Stomach (tissue), 9 donors: ENCODE data around the gene UBE2D1. TPM values are rescaled to one million over a fixed set of nuclear protein-coding genes. Genes with fewer than 3 reads are reported as not detected.

Experiments
- DNase-seq, 2 donors: peaks; one replicate each; pipeline versions ENCODE4 v3.0.0 to v3.0.0-alpha.2; 2013 to 2019
- H3K27ac ChIP-seq, 5 donors: fragments of 200-600 bp in 4 of 5; sonication (generic) in 4 of 5; one replicate each; pipeline ENCODE4 v1.5.1; 2013 to 2019; ENCODE audit warnings: mild to moderate bottlenecking in 1 of 5, moderate library complexity in 1 of 5
- H3K27me3 ChIP-seq, 3 donors: fragments of 200-600 bp; sonication (generic); one replicate each; pipeline ENCODE4 v1.5.1; 2017 to 2019; ENCODE audit warnings: mixed run types in 1 of 3
- H3K36me3 ChIP-seq, 4 donors: fragments of 200-600 bp; sonication (generic); 1 replicate in 3 of 4; 2 replicates in 1 of 4; pipeline ENCODE4 v1.5.1; 2016 to 2019
- H3K4me1 ChIP-seq, 4 donors: fragments of 200-600 bp; sonication (generic); one replicate each; pipeline ENCODE4 v1.5.1; 2016 to 2019
- H3K4me3 ChIP-seq, 4 donors: fragments of 200-600 bp; sonication (generic) in 3 of 4; one replicate each; pipeline ENCODE4 v1.5.1; 2016 to 2019; ENCODE audit warnings: mild to moderate bottlenecking in 1 of 4
- H3K9me3 ChIP-seq, 4 donors: fragments of 200-600 bp; sonication (generic); one replicate each; pipeline ENCODE4 v1.5.1; 2016 to 2019
- EP300 ChIP-seq: sonication (generic); formaldehyde crosslinking; IDR thresholded peaks from one replicate; pipeline ENCODE4 v1.6.1; 2017; ENCODE audit warnings: antibody characterized with exemption
- POLR2A ChIP-seq, 4 donors: fragments of 450-650 bp; IDR thresholded peaks; one replicate each; pipeline ENCODE4 v1.6.1; 2016; ENCODE audit warnings: antibody characterized with exemption in 4 of 4, control low read depth in 2 of 4, mild to moderate bottlenecking in 1 of 4, moderate library complexity in 1 of 4
- POLR2AphosphoS5 ChIP-seq, 3 donors: sonication (generic); formaldehyde crosslinking; IDR thresholded peaks; one replicate each; pipeline ENCODE4 v1.6.1; 2016; ENCODE audit warnings: antibody characterized with exemption in 3 of 3
- WGBS, 5 donors: extraction: QIAGEN DNeasy Blood & Tissue Kit in 3 of 5; methylation state at CpG; one replicate each; pipeline versions ENCODE4 v1.1.5 to v1.1.7; 2013 to 2018; 5-methylcytosine and 5-hydroxymethylcytosine counted together
- intact Hi-C: fragments of 100-400 bp; cut with DNase I; formaldehyde crosslinking; loops from one replicate; pipeline ENCODE4 v1.15.1; 2023; ENCODE audit warnings: low total_unique reads
- polyA plus RNA-seq, 3 donors: library from polyadenylated mRNA; stranded (reverse); fragments of 200-250 nt; gene quantifications; one replicate each; pipeline ENCODE4 v1.2.3, GENCODE V29; 2013
- total RNA-seq, 5 donors: library from RNA; depleted of rRNA; stranded (reverse); fragments of >200 nt; gene quantifications; one replicate each; pipeline versions ENCODE4 v1.1.0 to v1.2.3, GENCODE V29; 2014 to 2016
- TF ChIP-seq, protein P1 (sequence below), 7 experiments: fragments of 450-650 bp in 4 of 7; fragments of 200-600 bp in 3 of 7; sonication (generic) in 3 of 7; IDR thresholded peaks; one replicate each; pipeline ENCODE4 v1.5.1; 2016 to 2019; ENCODE audit warnings: antibody characterized with exemption in 7 of 7, control low read depth in 2 of 7, mild to moderate bottlenecking in 1 of 7
- donor health status: healthy with polysubstance abuse.
- donor health status: Bipolar disorder and iron deficiency.
- donor health status: healthy.

UBE2D1 gene
- total and polyA plus RNA-seq, 8 donors: 6.9 to 16.5 (median 8.4) TPM

DNA sequence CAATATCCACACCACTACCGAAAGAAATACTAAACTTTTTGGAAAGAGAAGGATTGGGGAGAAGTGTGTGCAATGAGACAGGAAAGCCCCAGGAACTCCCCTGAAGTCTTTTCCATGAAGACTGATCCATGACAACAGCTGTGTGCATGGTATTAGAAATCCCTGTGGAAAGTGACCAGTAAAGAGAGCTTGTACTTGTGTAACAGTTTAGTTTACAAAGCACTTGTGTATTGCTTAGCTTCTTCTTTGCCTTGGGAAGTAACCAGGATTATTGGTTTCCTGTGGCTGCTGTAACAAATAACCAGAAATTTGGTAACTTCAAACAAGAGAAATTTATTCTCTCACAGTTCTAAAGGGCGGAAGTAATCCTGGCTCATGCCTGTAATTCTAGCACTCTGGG, 69.2 kb downstream of the UBE2D1 start:
- Histone ChIP-seq H3K9me3 (no peaks in the 10 kb centered on the region), H3K27ac (no peak overlapping the region), H3K36me3 (no peaks in the 10 kb centered on the region), H3K27me3 (no peaks in the 10 kb centered on the region), H3K4me1 (no peaks in the 10 kb centered on the region), H3K4me3 (no peak overlapping the region)
- TF ChIP-seq POLR2A (IDR thresholded peaks at IDR 0.05) (no peak), EP300 (no peak), POLR2AphosphoS5 (IDR thresholded peaks at IDR 0.05) (no peak)
- TF ChIP-seq, protein P1, sequence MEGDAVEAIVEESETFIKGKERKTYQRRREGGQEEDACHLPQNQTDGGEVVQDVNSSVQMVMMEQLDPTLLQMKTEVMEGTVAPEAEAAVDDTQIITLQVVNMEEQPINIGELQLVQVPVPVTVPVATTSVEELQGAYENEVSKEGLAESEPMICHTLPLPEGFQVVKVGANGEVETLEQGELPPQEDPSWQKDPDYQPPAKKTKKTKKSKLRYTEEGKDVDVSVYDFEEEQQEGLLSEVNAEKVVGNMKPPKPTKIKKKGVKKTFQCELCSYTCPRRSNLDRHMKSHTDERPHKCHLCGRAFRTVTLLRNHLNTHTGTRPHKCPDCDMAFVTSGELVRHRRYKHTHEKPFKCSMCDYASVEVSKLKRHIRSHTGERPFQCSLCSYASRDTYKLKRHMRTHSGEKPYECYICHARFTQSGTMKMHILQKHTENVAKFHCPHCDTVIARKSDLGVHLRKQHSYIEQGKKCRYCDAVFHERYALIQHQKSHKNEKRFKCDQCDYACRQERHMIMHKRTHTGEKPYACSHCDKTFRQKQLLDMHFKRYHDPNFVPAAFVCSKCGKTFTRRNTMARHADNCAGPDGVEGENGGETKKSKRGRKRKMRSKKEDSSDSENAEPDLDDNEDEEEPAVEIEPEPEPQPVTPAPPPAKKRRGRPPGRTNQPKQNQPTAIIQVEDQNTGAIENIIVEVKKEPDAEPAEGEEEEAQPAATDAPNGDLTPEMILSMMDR (IDR thresholded peaks at IDR 0.05): no peak
- intact Hi-C loops: no loop called here
- WGBS, 5 donors: 61 to 100% (median 90%) methylated on average over 2 of the region's 2 CpGs
- no peak for DNase-seq

DNA sequence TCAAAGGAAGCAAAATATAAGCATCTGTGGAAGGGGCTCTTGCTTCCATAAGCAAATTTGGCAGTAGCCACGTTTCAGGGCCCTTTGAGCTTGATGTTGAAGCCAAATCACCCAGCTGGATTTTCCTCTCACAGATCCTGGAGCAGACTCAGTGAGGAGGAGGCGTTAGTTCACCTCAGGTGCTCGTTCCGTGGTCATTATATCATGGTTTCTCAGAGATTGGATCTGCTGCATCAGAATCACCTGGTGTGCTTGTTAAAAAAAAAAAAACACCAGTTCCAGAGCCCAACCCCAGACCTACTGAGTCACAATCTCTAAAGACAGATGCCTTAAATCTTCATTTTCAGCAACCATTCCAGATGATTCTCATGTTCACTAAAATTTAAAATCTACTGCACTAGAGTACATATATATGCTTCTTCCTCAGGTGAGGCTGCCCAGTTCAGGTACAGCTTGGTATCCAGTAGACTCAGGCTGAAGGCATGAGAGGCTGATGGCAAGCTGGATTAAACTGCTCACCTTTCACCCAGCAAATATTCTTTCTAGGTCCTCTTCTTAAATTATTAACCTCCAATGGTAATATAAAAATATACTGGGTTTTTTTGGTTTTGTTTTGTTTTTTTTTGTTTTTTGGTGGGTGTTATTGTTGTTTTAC, 75.3 kb downstream of the UBE2D1 start:
- 47 to 75% (median 66%) methylated on average over 4 of the region's 4 CpGs for WGBS, 5 donors
- Histone ChIP-seq H3K36me3 (no peaks in the 10 kb centered on the region), H3K4me3 (no peak overlapping the region), H3K27ac (no peak overlapping the region), H3K4me1 (peaks cover 0 to 3% (median 0%) of the 10 kb centered on the region in 4 donors), H3K9me3 (no peaks in the 10 kb centered on the region), H3K27me3 (no peaks in the 10 kb centered on the region)
- TF ChIP-seq POLR2AphosphoS5 (IDR thresholded peaks at IDR 0.05) (no peak), EP300 (no peak), POLR2A (IDR thresholded peaks at IDR 0.05) (no peak)
- intact Hi-C loops: no loop called here
- no peak for DNase-seq

DNA sequence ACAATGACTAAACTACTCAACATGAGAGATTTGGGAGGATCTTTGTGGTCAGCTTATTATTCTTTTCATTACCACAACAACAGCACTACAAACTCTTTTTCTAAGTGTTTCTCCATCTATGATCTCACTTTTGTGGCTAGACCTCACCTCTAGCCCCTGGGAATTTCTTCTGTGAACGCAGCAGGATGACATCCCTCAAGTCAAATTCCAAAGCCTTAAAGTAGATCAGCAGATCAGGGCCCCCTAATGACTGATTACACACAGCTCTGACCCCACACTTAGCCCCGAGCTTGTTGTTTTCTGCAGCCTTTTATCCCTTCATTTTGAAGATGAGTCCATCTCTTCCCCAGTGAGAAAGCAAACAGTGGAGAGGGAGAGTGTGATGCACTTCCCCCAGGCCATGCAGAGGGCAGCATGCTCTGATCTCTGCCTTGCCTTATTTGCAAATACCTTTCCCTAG, 77.7 kb downstream of the UBE2D1 start:
- H3K36me3 ChIP-seq: no peaks in the 10 kb centered on the region
- no peaks in the 10 kb centered on the region for H3K27me3 ChIP-seq
- peaks cover 0 to 3% (median 0%) of the 10 kb centered on the region in 4 donors for H3K4me1 ChIP-seq
- DNase-seq: no peak
- intact Hi-C loops: no loop called here
- H3K4me3 ChIP-seq: no peak overlapping the region
- no peaks in the 10 kb centered on the region for H3K9me3 ChIP-seq
- TF ChIP-seq, protein P1 (IDR thresholded peaks at IDR 0.05): no peak
- TF ChIP-seq POLR2AphosphoS5 (IDR thresholded peaks at IDR 0.05) (no peak), EP300 (no peak)
- no peak overlapping the region for H3K27ac ChIP-seq
- WGBS, 5 donors: 22 to 52% (median 42%) methylated on average over 2 of the region's 2 CpGs

DNA sequence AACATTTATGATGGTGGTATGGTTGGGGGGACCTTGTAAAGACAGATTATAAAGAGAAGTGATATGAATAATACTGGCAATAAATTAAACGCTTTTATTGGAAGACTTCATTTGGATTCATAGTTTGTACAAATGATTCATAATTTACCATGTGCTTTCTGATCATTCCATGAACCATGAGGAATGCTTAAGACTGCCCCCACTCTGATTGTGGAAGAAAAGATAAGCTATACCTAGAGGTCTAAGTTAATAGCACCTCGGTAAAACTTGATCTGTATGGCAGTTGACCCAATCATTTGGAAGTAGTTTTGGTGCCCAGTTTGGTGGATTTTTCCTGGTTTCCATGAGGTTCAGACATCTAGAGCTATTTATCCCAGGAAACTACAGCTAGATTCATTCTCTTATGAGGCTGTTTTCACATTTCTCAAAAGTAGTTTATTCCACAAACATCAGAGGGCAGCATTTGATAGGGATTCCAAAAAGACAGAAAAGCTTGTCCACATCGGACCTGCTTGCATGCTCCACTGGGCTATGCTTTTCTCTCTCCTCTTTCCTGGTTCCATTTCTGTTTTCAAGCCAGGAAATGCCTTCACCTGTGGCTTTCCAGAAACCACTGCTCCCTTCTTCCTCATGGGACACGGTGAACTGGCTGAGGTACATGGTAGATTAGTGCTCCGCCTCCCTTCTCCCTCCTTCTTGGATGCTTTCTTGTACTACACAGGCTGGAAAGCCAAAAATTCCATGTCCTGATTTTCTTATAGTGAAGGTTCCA, 79.7 kb downstream of the UBE2D1 start:
- no peaks in the 10 kb centered on the region for H3K36me3 ChIP-seq
- intact Hi-C loops: no loop called here
- H3K4me3 ChIP-seq: no peak overlapping the region
- H3K9me3 ChIP-seq: peaks cover 0 to 14% (median 0%) of the 10 kb centered on the region in 4 donors
- H3K27ac ChIP-seq: no peak overlapping the region
- no peaks in the 10 kb centered on the region for H3K27me3 ChIP-seq
- TF ChIP-seq POLR2A (IDR thresholded peaks at IDR 0.05): no peak
- TF ChIP-seq, protein P1 (IDR thresholded peaks at IDR 0.05): peak in 3 of 7 experiments; percentile 12 to 15 (median 13)
- DNase-seq: peak in 1 of 2 donors; percentile 80
- H3K4me1 ChIP-seq: peaks cover 0 to 3% (median 0%) of the 10 kb centered on the region in 4 donors
- 28 to 42% (median 38%) methylated on average over 5 of the region's 5 CpGs for WGBS, 5 donors
